MV-4-11 (cell line): ENCODE data around the gene CGB5.

Experiments used
- DNase-seq: peaks from one replicate; lab custom pipeline; 2025; lab: John Stamatoyannopoulos, UW

CGB5 gene

DNA sequence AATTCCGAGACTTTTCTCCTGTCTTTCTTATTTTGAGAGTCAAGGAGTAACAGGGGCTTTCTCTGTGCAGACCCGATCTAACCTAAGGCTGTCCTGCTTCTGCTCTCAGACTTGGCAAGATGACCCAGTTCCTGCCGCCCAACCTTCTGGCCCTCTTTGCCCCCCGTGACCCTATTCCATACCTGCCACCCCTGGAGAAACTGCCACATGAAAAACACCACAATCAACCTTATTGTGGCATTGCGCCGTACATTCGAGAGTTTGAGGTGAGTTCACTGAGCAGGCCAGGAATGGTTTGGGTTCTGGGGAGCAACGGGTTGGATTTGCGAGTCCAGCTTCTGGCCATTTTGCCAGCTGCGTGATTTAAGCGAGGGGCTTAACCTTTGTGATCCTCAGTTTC, 42.6 kb downstream of the CGB5 start:
- DNase-seq, result no peak

DNA sequence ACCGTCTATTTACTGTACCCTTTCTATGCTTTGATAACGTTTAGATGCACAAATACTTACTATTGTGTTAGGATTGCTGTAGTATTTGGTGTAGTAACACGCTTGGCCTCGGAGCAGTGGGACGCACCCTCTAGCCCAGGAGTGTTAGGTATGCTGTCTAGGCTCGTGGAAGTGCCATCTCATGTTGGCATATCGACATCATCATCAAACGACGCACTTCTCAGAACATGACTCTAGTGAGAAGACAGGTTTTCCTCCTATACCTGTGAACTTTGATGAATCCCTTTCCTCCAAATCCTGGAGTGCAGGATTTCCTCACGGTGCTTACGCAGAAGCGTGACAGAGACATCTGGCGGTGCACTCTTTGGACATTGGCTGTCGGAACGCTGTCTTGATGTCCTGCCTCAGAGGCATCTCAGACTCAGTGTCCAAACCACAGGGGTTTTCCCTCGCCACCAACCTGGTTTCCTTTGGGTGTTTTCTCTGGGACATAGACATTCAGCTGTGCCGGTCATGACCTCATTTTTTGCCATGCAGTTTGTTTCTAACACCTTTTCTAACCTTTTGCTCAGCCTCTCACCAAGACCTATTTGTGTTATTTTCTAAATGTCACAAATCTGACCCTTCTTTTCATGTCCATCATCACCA, 47.9 kb downstream of the CGB5 start:
- DNase-seq, result no peak

GRCh38 chr19:49092686-49093085, 49.0 kb downstream of the CGB5 start:
- no peak for DNase-seq
